Activated T-cell treated with anti-CD3 and anti-CD28 coated beads, Interleukin-2, amount 50 U/mL, for 4 hours (primary cell): ENCODE results near the gene NME5. TPM values are rescaled to one million over a fixed set of nuclear protein-coding genes. Genes with fewer than 3 reads are reported as not detected.

Experiments used
- ATAC-seq, 2 donors: fragments of 200-7000 bp; cut with Tn5 transposase; one replicate each; pipeline ENCODE4 v1.10.0; 2021
- DNase-seq: peaks from one replicate; pipeline ENCODE4 v3.0.0-alpha.2; 2020
- H3K27me3 Mint-ChIP-seq: one replicate; pipeline ENCODE4 v1.8.0; 2021; ENCODE audit warnings: low read depth, mixed read lengths
- H3K36me3 Mint-ChIP-seq: one replicate; pipeline ENCODE4 v1.8.0; 2022; ENCODE audit warnings: mixed read lengths; ENCODE audit not compliant: insufficient read depth
- H3K4me1 Mint-ChIP-seq: one replicate; pipeline ENCODE4 v1.8.0; 2021; ENCODE audit warnings: low read depth, mixed read lengths
- H3K4me3 Mint-ChIP-seq: one replicate; pipeline ENCODE4 v1.8.0; 2021; ENCODE audit warnings: mild to moderate bottlenecking, moderate library complexity, mixed read lengths
- H3K9me3 Mint-ChIP-seq: one replicate; pipeline ENCODE4 v1.8.0; 2021; ENCODE audit warnings: mixed read lengths
- total RNA-seq, 3 donors: library from RNA; stranded (reverse); gene quantifications; one replicate each; pipeline ENCODE4 v1.2.1, GENCODE V29; 2021

The NME5 gene
- total RNA-seq, 3 donors from 2014 or later, result not detected

DNA sequence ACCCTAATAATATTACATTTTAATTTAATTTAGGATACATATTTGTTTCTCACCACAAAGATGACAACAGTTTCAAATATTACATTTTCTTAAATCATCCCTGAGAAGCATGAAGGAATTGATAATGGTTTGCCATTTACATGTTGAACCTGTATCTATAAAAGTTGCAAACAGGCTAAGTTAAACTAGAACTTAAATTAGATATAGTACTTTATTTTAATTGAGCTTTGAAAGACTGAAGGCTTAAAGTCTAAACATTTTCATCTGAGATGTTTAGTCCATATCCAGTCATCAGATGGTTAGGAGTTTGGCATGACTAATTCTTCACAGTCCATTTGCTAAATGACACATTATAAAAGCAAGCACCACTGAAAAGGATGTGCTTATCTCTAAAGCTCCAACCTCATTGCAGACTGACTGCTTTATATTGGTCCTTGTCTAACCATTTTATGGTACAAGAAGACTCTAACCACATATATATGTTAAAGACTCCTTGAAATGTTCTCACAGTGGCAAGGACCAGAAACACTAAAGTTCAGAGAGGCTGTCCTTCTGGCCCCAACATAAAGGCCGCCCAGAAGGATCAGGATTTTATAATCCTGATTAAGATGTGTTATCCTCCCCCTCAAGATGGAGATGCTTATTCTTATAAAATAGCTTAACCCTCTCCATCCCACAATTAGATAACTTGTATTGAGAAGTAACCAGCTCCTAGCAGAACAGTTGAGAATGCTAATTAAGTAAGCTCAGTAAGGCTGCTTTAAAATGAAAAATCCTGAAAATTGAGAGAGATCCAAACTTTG lies 29.6 kb downstream of the NME5 start:
- DNase-seq, result no peak
- Mint-ChIP-seq H3K4me3 (no peak overlapping the region), H3K36me3 (no peaks in the 10 kb centered on the region), H3K4me1 (no peaks in the 10 kb centered on the region), H3K9me3 (no peaks in the 10 kb centered on the region), H3K27me3 (peaks cover 1% of the 10 kb centered on the region)
- ATAC-seq, result no peak

DNA sequence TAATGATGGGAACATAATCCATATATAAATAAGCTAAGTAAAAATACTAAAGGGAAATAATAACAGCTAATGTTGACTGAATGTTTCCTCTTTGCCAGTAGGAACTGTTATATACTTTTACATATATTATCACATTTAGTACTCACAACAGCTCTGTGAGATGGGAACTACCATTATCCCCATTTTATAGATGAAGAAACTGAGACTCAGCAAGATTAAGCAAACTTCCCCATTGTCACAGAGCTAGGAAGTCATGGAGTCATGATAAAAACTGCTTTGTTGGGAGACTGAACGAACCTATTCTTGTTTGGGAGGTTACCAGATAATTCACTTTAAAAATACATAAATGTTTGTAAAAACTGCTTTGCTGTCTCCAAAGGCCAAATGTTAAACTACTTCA lies 32.0 kb downstream of the NME5 start:
- H3K9me3 Mint-ChIP-seq, result no peaks in the 10 kb centered on the region
- no peak for ATAC-seq
- DNase-seq, result no peak
- peaks cover 1% of the 10 kb centered on the region for H3K27me3 Mint-ChIP-seq
- no peaks in the 10 kb centered on the region for H3K36me3 Mint-ChIP-seq
- H3K4me3 Mint-ChIP-seq, result no peak overlapping the region
- no peaks in the 10 kb centered on the region for H3K4me1 Mint-ChIP-seq

DNA sequence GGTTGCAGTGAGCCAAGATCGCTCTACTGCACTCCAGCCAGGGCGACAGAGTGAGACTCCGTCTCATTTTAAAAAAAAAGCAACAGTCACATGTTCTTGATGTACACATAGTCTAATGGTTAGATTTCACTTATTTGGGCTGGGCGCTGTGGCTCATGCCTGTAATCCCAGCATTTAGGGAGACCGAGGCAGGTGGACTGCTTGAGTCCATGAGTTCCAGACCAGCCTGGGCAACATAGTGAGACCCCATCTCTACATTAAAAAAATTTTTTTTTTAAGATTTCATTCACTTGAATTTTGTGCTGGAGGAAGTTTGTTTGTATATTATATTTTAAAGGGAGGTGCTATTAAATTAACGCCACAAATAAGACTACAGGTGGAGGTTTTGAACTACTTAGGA lies 33.5 kb downstream of the NME5 start:
- Mint-ChIP-seq H3K4me3 (no peak overlapping the region), H3K36me3 (no peaks in the 10 kb centered on the region), H3K27me3 (peaks cover 8% of the 10 kb centered on the region), H3K4me1 (no peaks in the 10 kb centered on the region), H3K9me3 (no peaks in the 10 kb centered on the region)
- DNase-seq, result no peak
- ATAC-seq, result no peak

DNA sequence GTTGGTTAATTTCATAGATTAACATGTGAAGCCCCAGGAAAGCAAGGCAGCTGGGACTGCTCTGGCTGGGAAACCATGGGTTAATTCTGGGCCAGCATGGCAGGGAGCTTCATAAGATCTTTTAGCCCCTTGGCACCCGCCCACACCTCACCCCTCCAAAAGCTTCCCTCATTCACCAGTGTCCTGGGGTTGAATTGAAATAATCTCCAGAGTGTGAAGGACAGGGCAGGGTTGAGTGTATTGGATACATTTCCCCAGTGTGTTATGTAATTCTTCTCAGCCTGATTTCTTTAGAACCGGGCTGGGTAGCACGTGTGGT lies 36.0 kb downstream of the NME5 start:
- Mint-ChIP-seq H3K36me3 (no peaks in the 10 kb centered on the region), H3K9me3 (no peaks in the 10 kb centered on the region), H3K27me3 (peaks cover 13% of the 10 kb centered on the region), H3K4me1 (no peaks in the 10 kb centered on the region), H3K4me3 (no peak overlapping the region)
- ATAC-seq (no peak), DNase-seq (no peak)

DNA sequence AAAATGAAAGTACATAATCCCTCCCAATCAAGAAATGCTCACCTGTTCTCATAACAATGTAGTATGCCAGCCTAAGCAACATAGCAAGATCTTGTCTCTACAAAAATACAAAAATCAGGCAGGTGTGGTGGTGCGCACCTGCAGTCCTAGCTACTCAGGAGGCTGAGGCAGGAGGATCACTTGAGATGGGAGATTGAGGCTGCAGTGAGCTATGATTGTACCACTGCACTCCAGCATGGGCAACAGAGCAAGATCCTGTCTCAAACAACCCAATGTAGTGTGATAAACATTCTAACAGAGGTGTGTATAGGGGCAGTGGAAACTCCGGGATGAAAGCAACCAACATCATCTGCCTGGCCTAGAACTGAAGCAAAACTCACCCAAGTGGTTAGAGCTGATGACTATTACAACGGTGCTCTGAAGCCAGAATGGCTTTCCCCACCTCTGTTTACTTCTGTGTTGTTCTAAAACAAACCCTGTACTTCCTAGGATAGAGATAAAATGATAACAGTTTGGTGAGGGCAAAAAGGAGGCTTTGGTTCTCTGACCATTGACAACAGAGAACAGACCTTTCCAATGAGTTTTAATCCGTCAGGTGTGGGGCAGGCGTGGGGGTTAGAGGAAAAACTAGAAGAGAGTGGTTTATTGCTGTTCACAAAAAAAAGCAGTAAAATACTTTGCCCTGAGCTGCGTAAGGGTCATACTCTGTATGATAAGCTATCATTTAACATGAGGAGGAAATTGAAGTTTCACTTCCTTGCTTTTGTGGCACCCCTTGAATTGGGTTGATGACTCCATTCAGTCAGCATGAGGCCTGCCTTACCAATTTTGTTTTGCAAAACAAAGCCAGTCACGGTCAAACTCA lies 36.5 kb downstream of the NME5 start:
- no peak for DNase-seq
- ATAC-seq, result no peak
- H3K4me1 Mint-ChIP-seq, result no peaks in the 10 kb centered on the region
- no peaks in the 10 kb centered on the region for H3K9me3 Mint-ChIP-seq
- no peak overlapping the region for H3K4me3 Mint-ChIP-seq
- peaks cover 13% of the 10 kb centered on the region for H3K27me3 Mint-ChIP-seq
- no peaks in the 10 kb centered on the region for H3K36me3 Mint-ChIP-seq

DNA sequence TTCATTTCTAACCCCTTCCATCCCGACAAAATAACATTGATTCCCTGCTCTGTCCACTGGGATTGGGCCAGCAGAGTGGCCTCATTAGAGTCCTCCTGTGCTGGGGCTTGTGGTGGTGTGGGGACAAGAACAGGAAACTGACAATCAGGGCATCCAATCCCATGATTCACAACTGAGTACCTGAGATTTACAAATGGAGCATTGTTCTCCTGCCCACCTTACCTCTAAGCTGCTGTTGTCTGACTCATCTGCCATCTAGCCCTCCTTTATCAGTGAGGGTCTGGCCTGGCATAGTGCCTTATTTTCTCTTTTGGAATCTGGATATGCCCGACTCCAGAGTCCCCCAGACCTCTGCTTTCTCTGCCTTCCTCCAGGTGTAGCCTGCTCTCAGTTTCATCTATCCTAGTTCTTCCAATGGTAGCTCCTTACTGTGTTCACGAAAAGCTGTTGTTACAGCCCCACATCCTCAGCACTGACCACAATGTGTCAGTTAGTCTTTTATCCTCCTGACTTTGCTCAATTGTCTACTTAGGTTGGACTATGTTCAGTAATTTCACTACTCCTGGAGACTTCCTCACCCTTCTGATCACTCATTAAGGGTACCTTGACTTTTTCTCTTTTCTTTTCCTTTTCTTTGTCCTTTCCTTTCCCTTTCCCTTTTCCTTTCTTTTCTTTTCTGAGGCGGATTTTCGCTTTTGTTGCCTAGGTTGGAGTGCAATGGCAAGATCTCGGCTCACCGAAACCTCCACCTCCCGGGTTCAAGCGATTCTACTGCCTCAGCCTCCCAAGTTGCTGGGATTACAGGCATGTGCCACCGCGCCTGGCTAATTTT lies 42.0 kb downstream of the NME5 start:
- no peaks in the 10 kb centered on the region for H3K9me3 Mint-ChIP-seq
- H3K36me3 Mint-ChIP-seq, result no peaks in the 10 kb centered on the region
- ATAC-seq (no peak), DNase-seq (no peak)
- H3K4me3 Mint-ChIP-seq, result no peak overlapping the region
- H3K4me1 Mint-ChIP-seq, result peaks cover 22% of the 10 kb centered on the region
- H3K27me3 Mint-ChIP-seq, result peaks cover 17% of the 10 kb centered on the region

DNA sequence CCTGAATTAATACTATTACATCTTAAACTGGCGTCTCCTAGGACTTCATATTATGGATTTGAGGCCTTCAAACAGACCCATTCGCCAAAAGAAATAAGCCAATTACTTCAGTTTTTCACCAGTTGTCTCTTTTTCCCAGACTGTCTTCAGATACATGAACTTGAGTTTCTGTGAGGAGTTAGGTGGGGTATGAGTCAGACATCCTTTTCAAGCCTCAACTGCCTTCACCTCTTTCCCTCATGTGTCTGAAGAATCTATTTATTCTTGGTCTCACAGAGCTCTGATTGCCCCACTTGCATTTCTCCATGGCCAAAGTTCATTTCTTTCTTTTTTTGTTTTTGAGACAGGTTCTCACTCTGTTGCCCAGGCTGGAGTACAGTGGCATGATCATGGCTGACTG lies 42.9 kb downstream of the NME5 start:
- no peak for DNase-seq
- ATAC-seq, result no peak
- H3K36me3 Mint-ChIP-seq, result no peaks in the 10 kb centered on the region
- peaks cover 13% of the 10 kb centered on the region for H3K27me3 Mint-ChIP-seq
- H3K9me3 Mint-ChIP-seq, result no peaks in the 10 kb centered on the region
- H3K4me1 Mint-ChIP-seq, result peaks cover 22% of the 10 kb centered on the region
- no peak overlapping the region for H3K4me3 Mint-ChIP-seq

DNA sequence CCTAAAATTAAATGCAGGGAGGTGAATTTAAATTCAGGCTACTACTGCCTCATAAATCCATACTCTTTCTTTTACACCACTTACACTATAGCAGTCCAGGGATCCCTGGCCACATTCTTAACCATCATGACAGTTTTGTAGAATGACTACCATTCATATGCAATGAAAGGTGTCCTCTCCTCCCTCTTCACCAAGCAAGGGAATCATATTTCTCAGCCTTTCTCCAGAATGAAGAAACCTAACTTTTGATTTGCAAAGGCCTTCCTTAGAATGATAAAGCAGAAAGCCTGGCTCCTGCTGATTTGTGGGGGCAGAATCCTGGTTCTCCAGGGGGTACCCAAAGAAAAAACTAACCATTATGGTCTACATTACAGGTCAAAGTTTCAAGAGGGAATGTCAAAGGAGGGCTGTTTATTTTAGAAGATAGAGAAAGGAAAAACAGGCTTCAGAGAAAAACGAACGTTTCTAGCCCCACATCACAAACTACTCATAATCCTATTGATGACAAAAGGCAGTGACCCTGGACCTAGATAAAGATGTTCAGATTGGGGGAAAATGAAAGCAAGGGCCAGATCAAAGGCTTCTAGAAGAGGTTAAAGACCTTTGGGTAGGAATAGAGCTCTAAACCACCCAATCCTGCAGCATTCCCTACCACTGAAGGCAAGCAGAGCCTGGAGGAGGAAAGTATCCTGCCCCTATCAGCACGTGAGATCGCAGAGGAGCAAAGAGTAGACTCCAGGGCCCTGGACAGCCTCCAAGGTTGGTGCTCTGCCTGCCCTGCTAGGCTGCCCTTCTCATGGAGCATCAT lies 43.9 kb downstream of the NME5 start:
- Mint-ChIP-seq H3K4me3 (no peak overlapping the region), H3K4me1 (peaks cover 22% of the 10 kb centered on the region), H3K27me3 (peaks cover 10% of the 10 kb centered on the region), H3K9me3 (no peaks in the 10 kb centered on the region), H3K36me3 (no peaks in the 10 kb centered on the region)
- ATAC-seq, result no peak
- DNase-seq, result no peak

DNA sequence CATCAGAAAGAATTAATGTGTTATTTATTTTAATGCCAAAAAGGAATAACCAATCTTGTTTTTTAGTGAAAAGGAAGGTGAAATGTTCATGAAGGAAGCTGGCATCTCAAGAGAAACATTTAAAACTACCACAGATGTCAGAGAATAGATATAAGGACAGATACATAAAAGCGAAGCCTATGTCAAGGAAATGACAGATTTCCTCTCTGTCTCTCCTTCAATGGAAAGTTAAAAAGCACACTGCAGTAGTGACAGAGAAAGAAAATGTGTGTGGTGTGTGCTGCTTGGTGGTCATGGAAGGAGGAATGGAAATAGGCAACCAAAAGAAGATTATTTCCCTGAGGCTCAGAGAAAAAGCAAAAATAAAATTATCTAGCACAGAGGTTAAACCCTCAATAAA lies 46.2 kb downstream of the NME5 start:
- H3K4me1 Mint-ChIP-seq, result peaks cover 22% of the 10 kb centered on the region
- no peak overlapping the region for H3K4me3 Mint-ChIP-seq
- no peak for DNase-seq
- no peaks in the 10 kb centered on the region for H3K9me3 Mint-ChIP-seq
- no peaks in the 10 kb centered on the region for H3K36me3 Mint-ChIP-seq
- no peak for ATAC-seq
- H3K27me3 Mint-ChIP-seq, result peaks cover 3% of the 10 kb centered on the region

DNA sequence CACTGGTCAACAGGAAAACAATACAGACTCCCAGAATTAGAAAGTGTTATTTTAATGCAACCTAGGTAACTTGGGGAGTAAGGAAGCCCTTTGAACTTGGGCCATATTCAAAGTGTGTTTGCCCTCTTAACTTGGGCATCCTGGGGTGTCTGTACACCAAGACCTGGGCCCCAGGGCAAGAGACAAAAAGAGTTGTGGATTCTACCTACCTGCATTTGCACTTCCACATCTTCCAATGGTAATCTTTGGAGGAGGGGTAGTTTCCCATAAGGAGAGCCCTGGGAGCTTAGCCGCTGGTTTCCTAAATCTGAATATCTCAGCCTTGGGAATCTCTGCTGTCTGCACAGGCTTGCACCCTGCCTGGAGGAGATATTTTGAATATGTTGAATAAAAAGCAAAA lies 46.9 kb downstream of the NME5 start:
- Mint-ChIP-seq H3K27me3 (peaks cover 1% of the 10 kb centered on the region), H3K4me3 (no peak overlapping the region), H3K4me1 (peaks cover 22% of the 10 kb centered on the region), H3K36me3 (no peaks in the 10 kb centered on the region), H3K9me3 (no peaks in the 10 kb centered on the region)
- no peak for ATAC-seq
- no peak for DNase-seq

DNA sequence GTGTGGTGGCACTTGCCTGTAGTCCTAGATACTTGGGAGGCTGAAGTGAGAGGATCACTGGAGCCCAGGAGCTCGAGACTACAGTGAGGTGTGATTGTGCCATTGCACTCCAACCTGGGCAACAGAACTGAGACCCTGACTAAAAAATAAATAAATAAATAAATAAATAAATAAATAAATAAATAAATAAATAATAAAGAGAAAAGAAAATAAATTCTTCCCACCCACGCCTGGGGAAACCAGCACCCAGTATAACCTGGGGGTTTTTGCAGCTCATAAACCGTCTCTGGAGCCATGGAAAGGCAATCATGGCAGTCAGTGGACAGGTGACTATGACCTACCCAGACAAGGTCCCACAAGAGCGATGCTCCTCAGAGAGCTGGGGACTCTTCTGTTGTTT lies 47.5 kb downstream of the NME5 start:
- H3K4me1 Mint-ChIP-seq, result peaks cover 22% of the 10 kb centered on the region
- no peaks in the 10 kb centered on the region for H3K27me3 Mint-ChIP-seq
- no peak for ATAC-seq
- DNase-seq, result no peak
- no peaks in the 10 kb centered on the region for H3K9me3 Mint-ChIP-seq
- no peak overlapping the region for H3K4me3 Mint-ChIP-seq
- H3K36me3 Mint-ChIP-seq, result no peaks in the 10 kb centered on the region

DNA sequence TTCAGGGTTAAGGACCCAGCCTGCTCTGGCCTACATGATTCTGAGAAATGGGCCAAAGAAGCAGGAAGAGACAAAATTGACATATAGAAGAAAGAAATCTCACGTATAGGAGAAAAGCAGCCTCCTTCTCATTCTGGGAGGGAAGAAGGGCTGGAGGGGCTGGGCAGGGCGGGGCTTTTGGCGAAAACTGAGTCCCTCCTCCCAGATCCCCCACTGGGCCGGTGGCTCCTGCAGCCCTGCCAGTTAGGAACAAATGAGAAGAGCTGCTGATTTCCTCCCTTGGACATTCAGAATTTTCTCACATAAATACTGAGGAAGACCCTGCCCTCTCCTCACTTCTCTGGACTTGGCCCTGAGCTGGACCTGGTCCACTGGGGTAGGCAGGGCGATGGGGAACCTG lies 55.5 kb downstream of the NME5 start, which contains the start of gene WNT8A:
Gene WNT8A (plus strand): TSS at position 332 of the 400 bp plus-strand sequence. CDS start 95 bp downstream, outside the sequence.
- no peaks in the 10 kb centered on the region for H3K9me3 Mint-ChIP-seq
- H3K27me3 Mint-ChIP-seq, result no peaks in the 10 kb centered on the region
- DNase-seq (no peak), ATAC-seq (no peak)
- H3K4me1 Mint-ChIP-seq, result peaks cover 9% of the 10 kb centered on the region
- no peak within 1 kb of the TSS for H3K4me3 Mint-ChIP-seq
- H3K36me3 Mint-ChIP-seq, result no peaks in the 10 kb centered on the region

DNA sequence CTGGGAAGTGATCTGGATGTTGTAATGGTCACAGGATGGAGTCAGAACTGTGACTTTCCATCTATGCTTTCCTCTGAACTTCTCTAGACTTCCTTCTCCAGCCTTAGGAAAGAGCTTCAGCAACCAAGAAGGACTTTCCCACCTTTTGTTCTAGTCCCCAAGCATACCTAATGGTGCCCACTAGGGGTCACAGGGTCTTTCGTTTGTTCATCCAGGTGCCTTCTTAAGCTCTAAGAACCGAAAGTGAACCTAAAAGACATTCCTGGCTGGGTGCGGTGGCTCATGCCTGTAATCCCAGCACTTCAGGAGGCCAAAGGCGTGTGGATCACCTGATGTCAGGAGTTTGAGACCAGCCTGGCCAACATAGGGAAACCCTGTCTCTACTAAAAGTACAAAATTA lies 57.2 kb downstream of the NME5 start:
- Mint-ChIP-seq H3K36me3 (no peaks in the 10 kb centered on the region), H3K4me1 (peaks cover 9% of the 10 kb centered on the region), H3K27me3 (no peaks in the 10 kb centered on the region), H3K4me3 (no peak overlapping the region), H3K9me3 (no peaks in the 10 kb centered on the region)
- ATAC-seq (no peak), DNase-seq (no peak)
